ENCODE measurements around the gene CDH13.

CDH13 gene

GRCh38 chr16:83714286-83714685, 1087.5 kb downstream of the CDH13 start:
- TF ChIP-seq POLR2AphosphoS5 (IDR thresholded peaks at IDR 0.05; ENCODE audit: low read depth, low read length) = no peak
- TF ChIP-seq REST (IDR thresholded peaks at IDR 0.05; ENCODE audit: insufficient read depth in 1 of 2, low read depth in 2 of 2, low read length in 2 of 2) = no peak
- TF ChIP-seq TAF1 (IDR thresholded peaks at IDR 0.05; ENCODE audit: borderline replicate concordance, insufficient read depth, low read length) = no peak
- no peak for TF ChIP-seq FOXP2 (optimal IDR thresholded peaks at IDR 0.05; ENCODE audit: borderline replicate concordance, extremely low read depth, extremely low read length, insufficient read depth)
- TF ChIP-seq SIN3A (IDR thresholded peaks at IDR 0.05; ENCODE audit: borderline replicate concordance, insufficient read depth, low read length) = no peak

- TF ChIP-seq POLR2AphosphoS5 (IDR thresholded peaks at IDR 0.05; ENCODE audit: low read depth, low read length) = no peak
- TF ChIP-seq REST (IDR thresholded peaks at IDR 0.05; ENCODE audit: insufficient read depth in 1 of 2, low read depth in 2 of 2, low read length in 2 of 2) = no peak
- TF ChIP-seq FOXP2 (optimal IDR thresholded peaks at IDR 0.05; ENCODE audit: borderline replicate concordance, extremely low read depth, extremely low read length, insufficient read depth) = no peak
- no peak for TF ChIP-seq TAF1 (IDR thresholded peaks at IDR 0.05; ENCODE audit: borderline replicate concordance, insufficient read depth, low read length)
These were observed 1088.6 kb downstream of the CDH13 start for GRCh38 chr16:83715217-83715920.

GRCh38 chr16:83717308-83717707, 1090.5 kb downstream of the CDH13 start:
- TF ChIP-seq SIN3A (IDR thresholded peaks at IDR 0.05; ENCODE audit: borderline replicate concordance, insufficient read depth, low read length) (no peak), REST (IDR thresholded peaks at IDR 0.05; ENCODE audit: insufficient read depth in 1 of 2, low read depth in 2 of 2, low read length in 2 of 2) (no peak), TAF1 (IDR thresholded peaks at IDR 0.05; ENCODE audit: borderline replicate concordance, insufficient read depth, low read length) (no peak), FOXP2 (optimal IDR thresholded peaks at IDR 0.05; ENCODE audit: borderline replicate concordance, extremely low read depth, extremely low read length, insufficient read depth) (no peak), POLR2AphosphoS5 (IDR thresholded peaks at IDR 0.05; ENCODE audit: low read depth, low read length) (no peak)

- TF ChIP-seq TAF1 (IDR thresholded peaks at IDR 0.05; ENCODE audit: borderline replicate concordance, insufficient read depth, low read length) = no peak
- TF ChIP-seq POLR2AphosphoS5 (IDR thresholded peaks at IDR 0.05; ENCODE audit: low read depth, low read length) = no peak
- no peak for TF ChIP-seq FOXP2 (optimal IDR thresholded peaks at IDR 0.05; ENCODE audit: borderline replicate concordance, extremely low read depth, extremely low read length, insufficient read depth)
- no peak for TF ChIP-seq REST (IDR thresholded peaks at IDR 0.05; ENCODE audit: insufficient read depth in 1 of 2, low read depth in 2 of 2, low read length in 2 of 2)
- no peak for TF ChIP-seq SIN3A (IDR thresholded peaks at IDR 0.05; ENCODE audit: borderline replicate concordance, insufficient read depth, low read length)
These were observed 1091.0 kb downstream of the CDH13 start for GRCh38 chr16:83717814-83718213.
